ENCODE measurements around the gene HOXB4. TPM values are rescaled to one million over a fixed set of nuclear protein-coding genes. Genes with fewer than 3 reads are reported as not detected.

Gene HOXB4
- total RNA-seq, 1 experiment from 2014 or later: 27.9 TPM

DNA sequence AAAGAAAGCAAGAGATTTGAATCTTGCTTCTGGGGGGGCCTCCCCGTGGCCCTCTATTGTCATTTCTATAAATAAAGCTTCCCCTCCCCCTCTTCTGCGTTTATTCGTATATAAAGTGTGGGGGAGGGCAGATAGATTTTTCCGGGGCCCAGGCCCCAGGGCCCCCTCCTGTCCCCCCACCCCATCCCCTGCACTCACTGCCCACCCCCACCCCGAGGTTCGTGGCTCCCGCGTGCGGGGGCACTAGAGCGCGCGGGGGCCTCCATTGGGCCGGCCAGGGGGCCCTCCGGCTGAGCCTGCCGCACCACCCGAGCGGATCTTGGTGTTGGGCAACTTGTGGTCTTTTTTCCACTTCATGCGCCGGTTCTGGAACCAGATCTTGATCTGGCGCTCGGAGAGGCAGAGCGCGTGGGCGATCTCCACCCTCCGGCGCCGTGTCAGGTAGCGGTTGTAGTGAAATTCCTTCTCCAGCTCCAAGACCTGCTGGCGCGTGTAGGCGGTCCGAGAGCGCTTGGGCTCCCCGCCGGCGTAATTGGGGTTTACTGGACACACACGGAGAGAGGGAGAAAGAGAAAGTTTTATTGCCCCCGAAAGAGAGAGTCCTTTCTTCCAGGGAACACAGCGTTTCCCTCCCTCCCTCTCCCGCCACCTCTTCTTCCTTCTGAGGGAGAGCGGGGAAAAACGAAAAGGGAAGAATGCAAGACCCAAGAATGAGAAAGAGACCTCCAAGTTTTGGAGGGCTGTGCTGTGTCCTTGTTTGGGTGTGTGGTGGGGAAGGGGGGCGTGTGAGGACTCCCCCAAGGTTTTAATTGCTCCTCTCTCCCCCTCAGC, 1.5 kb downstream of the HOXB4 start:
- intact Hi-C loops (cut with micrococcal nuclease; ENCODE audit: unreplicated experiment): no loop called here
- CTCF ChIA-PET: no interaction called here
- DNase-seq (ENCODE audit: low read depth, low spot score): no peak
- Histone ChIP-seq H3K36me3 (ENCODE audit: control insufficient read depth, insufficient read depth, low read length) (peaks cover 12% of the 10 kb centered on the region), H3K4me1 (ENCODE audit: control insufficient read depth, insufficient read depth, low read length) (peaks cover 85% of the 10 kb centered on the region), H3K27ac (ENCODE audit: low read length) (peak overlapping the region; percentile 97), H3K4me3 (ENCODE audit: low read depth in 2 of 2, low read length in 2 of 2) (peak overlapping the region; percentile 70 to 99), H3K27me3 (ENCODE audit: control insufficient read depth, insufficient read depth, low read length) (no peaks in the 10 kb centered on the region), H3K9me3 (ENCODE audit: control insufficient read depth, insufficient read depth, low read depth, low read length) (no peaks in the 10 kb centered on the region)
- no peak for TF ChIP-seq CTCF (IDR thresholded peaks at IDR 0.05)
- no peak for TF ChIP-seq REST (IDR thresholded peaks at IDR 0.05; ENCODE audit: insufficient read depth in 1 of 2, low read depth in 2 of 2, low read length in 1 of 2)
- TF ChIP-seq SIN3A (IDR thresholded peaks at IDR 0.05; ENCODE audit: borderline replicate concordance, insufficient read depth, low read depth, low read length): no peak
- no peak for TF ChIP-seq POLR2AphosphoS5 (IDR thresholded peaks at IDR 0.05; ENCODE audit: low read depth, low read length)
- no peak for TF ChIP-seq TCF7L2 (IDR thresholded peaks at IDR 0.05; ENCODE audit: low read depth, low read length)
- POLR2A ChIA-PET: interaction anchor here (1.0 kb wide), 1 partner anchor 12 kb away, joined by 3 read pairs; no protein-coding TSS in a partner anchor
- in situ Hi-C loops (cut with HindIII; ENCODE audit: low pct_unique_long_range_greater_than_20kb, low sequenced_read_pairs): no loop called here
- no peak for ATAC-seq
- BruUV-seq (replicated peaks): no TSS peak

GRCh38 chr17:48575673-48576478, 2.3 kb downstream of the HOXB4 start:
- ATAC-seq (0 out of 2 replicates have a peak, but pooled peaks have one; percentile 9), DNase-seq (ENCODE audit: low read depth, low spot score) (no peak)
- Histone ChIP-seq H3K27ac (ENCODE audit: low read length) (peak overlapping the region; percentile 97), H3K4me3 (ENCODE audit: low read depth in 2 of 2, low read length in 2 of 2) (peak overlapping the region; percentile 70 to 99), H3K27me3 (ENCODE audit: control insufficient read depth, insufficient read depth, low read length) (no peaks in the 10 kb centered on the region), H3K9me3 (ENCODE audit: control insufficient read depth, insufficient read depth, low read depth, low read length) (no peaks in the 10 kb centered on the region), H3K4me1 (ENCODE audit: control insufficient read depth, insufficient read depth, low read length) (peaks cover 88% of the 10 kb centered on the region), H3K36me3 (ENCODE audit: control insufficient read depth, insufficient read depth, low read length) (peaks cover 12% of the 10 kb centered on the region)
- TSS peak; percentile 45 for BruUV-seq (replicated peaks)
- intact Hi-C loops (cut with micrococcal nuclease; ENCODE audit: unreplicated experiment) (loop anchor here (1.0 kb wide), 1 partner anchor 34 kb away; no protein-coding TSS in a partner anchor), in situ Hi-C loops (cut with HindIII; ENCODE audit: low pct_unique_long_range_greater_than_20kb, low sequenced_read_pairs) (no loop called here)
- ChIA-PET POLR2A (interaction anchor here (1.0 to 1.2 kb wide), 2 partner anchors 13 to 30 kb away, joined by 3 read pairs; no protein-coding TSS in a partner anchor), CTCF (interaction anchor here (0.5 kb wide), 1 partner anchor 36 kb away, joined by 3 read pairs; no protein-coding TSS in a partner anchor)
- 0 out of 2 replicates have a peak, but pooled peaks have one; percentile 36 for TF ChIP-seq SIN3A (IDR thresholded peaks at IDR 0.05; ENCODE audit: borderline replicate concordance, insufficient read depth, low read depth, low read length)
- no peak for TF ChIP-seq CTCF (IDR thresholded peaks at IDR 0.05)
- TF ChIP-seq POLR2AphosphoS5 (IDR thresholded peaks at IDR 0.05; ENCODE audit: low read depth, low read length): peak; percentile 40

All from Panc1 (cell line).